Hematopoietic multipotent progenitor cell (in vitro differentiated cells): ENCODE data around the gene C19orf53. TPM values are rescaled to one million over a fixed set of nuclear protein-coding genes. Genes with fewer than 3 reads are reported as not detected.
"Not testable (repeated sequence)": the region's sequence is repeated elsewhere in the genome, so short reads cannot be mapped to it uniquely, and the experiment has no call there.

Experiments
- DNase-seq, 3 donors: peaks; one replicate each; pipeline ENCODE4 v3.0.0-alpha.2; 2011 to 2015; ENCODE audit warnings: low read depth in 2 of 3, low spot score in 2 of 3
- total RNA-seq: library from RNA; depleted of rRNA; stranded (reverse); fragments of >200 nt; gene quantifications from one replicate; pipeline ENCODE4 v1.2.3, GENCODE V29; 2012

The C19orf53 gene
- total RNA-seq: 30.4 TPM

- DNase-seq: peak; percentile 65 to 90 (median 89)
These were observed at the start of gene C19orf53 for GRCh38 chr19:13774217-13775191. C19orf53 (plus strand) TSS chr19:13774456; CDS start chr19:13774478, 22 bp downstream.

- DNase-seq: no peak
These were observed 47.9 kb upstream of the C19orf53 start for GRCh38 chr19:13726323-13726722.

- DNase-seq: no peak
These were observed 46.5 kb upstream of the C19orf53 start for GRCh38 chr19:13727798-13728197.

- peak in 2 of 3 donors; percentile 68 to 90 for DNase-seq
These were observed 44.4 kb upstream of the C19orf53 start for GRCh38 chr19:13729859-13730258.

GRCh38 chr19:13731147-13731964 is 42.9 kb upstream of the C19orf53 start:
- peak; percentile 83 to 95 (median 94) for DNase-seq

- DNase-seq: no peak
These were observed 41.9 kb upstream of the C19orf53 start for GRCh38 chr19:13732337-13732736.

- no peak for DNase-seq
These were observed 39.5 kb upstream of the C19orf53 start for GRCh38 chr19:13734751-13735150.

GRCh38 chr19:13738073-13738472 is 36.2 kb upstream of the C19orf53 start:
- no peak for DNase-seq

GRCh38 chr19:13741893-13742292 is 32.4 kb upstream of the C19orf53 start:
- DNase-seq: no peak

- no peak for DNase-seq
These were observed 31.5 kb upstream of the C19orf53 start for GRCh38 chr19:13742756-13743155.

GRCh38 chr19:13744174-13744573 is 30.1 kb upstream of the C19orf53 start:
- DNase-seq: no peak

GRCh38 chr19:13747098-13747453 is 27.2 kb upstream of the C19orf53 start:
- DNase-seq: no peak

- DNase-seq: peak in 2 of 3 donors; percentile 18 to 38
These were observed 26.0 kb upstream of the C19orf53 start for GRCh38 chr19:13748169-13748828.

- DNase-seq: no peak
These were observed 22.8 kb upstream of the C19orf53 start for GRCh38 chr19:13751436-13751835.

- not testable (repeated sequence) for DNase-seq
These were observed 20.6 kb upstream of the C19orf53 start for GRCh38 chr19:13753622-13754021.

GRCh38 chr19:13756210-13756609 is 18.0 kb upstream of the C19orf53 start:
- no peak for DNase-seq

GRCh38 chr19:13757805-13758772 is 16.2 kb upstream of the C19orf53 start:
- DNase-seq: no peak

GRCh38 chr19:13758795-13759194 is 15.5 kb upstream of the C19orf53 start:
- no peak for DNase-seq

GRCh38 chr19:13761423-13761822 is 12.8 kb upstream of the C19orf53 start:
- DNase-seq: no peak
